Effector memory CD8-positive, alpha-beta T cell (primary cell): ENCODE results near the gene TMEM151B.
"Not testable (repeated sequence)": the region's sequence is repeated elsewhere in the genome, so short reads cannot be mapped to it uniquely, and the experiment has no call there.

Experiments
- ATAC-seq: fragments of 150-1000 bp; cut with Tn5 transposase; replicated peaks from 2 replicates; pipeline ENCODE4 v1.10.0; 2021; ENCODE audit warnings: mild to moderate bottlenecking, moderate library complexity
- DNase-seq, 3 experiments: peaks; one replicate each; pipeline ENCODE4 v3.0.0; 2021
- H3K27ac Mint-ChIP-seq, 2 donors: one replicate each; pipeline ENCODE4 v1.8.0; 2022; ENCODE audit warnings: mild to moderate bottlenecking in 2 of 2, mixed read lengths in 2 of 2, moderate library complexity in 2 of 2
- H3K27me3 Mint-ChIP-seq, 2 donors: one replicate each; pipeline ENCODE4 v1.8.0; 2022; ENCODE audit warnings: mixed read lengths in 2 of 2
- H3K36me3 Mint-ChIP-seq: one replicate; pipeline ENCODE4 v1.8.0; 2022; ENCODE audit warnings: mild to moderate bottlenecking, moderate library complexity, mixed read lengths; ENCODE audit not compliant: insufficient read depth
- H3K4me1 Mint-ChIP-seq, 2 donors: one replicate each; pipeline ENCODE4 v1.8.0; 2022; ENCODE audit warnings: low read depth in 2 of 2, mixed read lengths in 2 of 2
- H3K4me3 Mint-ChIP-seq, 2 donors: one replicate each; pipeline ENCODE4 v1.8.0; 2022; ENCODE audit warnings: mild to moderate bottlenecking in 2 of 2, mixed read lengths in 2 of 2, moderate library complexity in 2 of 2
- H3K9me3 Mint-ChIP-seq, 2 donors: one replicate each; pipeline ENCODE4 v1.8.0; 2022; ENCODE audit warnings: mixed read lengths in 2 of 2

Gene TMEM151B

DNA sequence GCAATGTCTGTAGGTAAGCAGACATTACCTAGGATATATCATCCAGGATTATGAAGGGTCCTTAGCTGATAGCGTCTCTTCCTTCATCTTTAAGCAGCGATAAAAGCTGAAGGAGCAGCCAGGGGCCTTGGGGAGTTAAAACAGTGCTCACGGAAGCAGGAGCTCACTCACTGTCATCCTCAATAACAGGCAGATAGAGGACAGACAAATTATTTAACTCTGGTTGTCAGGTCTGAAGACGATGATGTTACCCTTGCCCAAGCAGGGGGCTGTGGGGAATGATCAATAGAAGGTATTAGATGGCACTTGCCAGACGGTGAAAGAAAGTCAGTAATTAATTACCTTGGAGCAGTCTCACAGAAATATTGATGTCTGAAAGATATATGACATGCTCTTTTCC is 59.6 kb downstream of the TMEM151B start:
- Mint-ChIP-seq H3K27me3 (peaks cover 45 to 65% of the 10 kb centered on the region in 2 donors), H3K9me3 (no peaks in the 10 kb centered on the region), H3K27ac (no peak overlapping the region), H3K4me3 (no peak overlapping the region), H3K4me1 (no peaks in the 10 kb centered on the region), H3K36me3 (no peaks in the 10 kb centered on the region)
- DNase-seq (no peak), ATAC-seq (no peak)

DNA sequence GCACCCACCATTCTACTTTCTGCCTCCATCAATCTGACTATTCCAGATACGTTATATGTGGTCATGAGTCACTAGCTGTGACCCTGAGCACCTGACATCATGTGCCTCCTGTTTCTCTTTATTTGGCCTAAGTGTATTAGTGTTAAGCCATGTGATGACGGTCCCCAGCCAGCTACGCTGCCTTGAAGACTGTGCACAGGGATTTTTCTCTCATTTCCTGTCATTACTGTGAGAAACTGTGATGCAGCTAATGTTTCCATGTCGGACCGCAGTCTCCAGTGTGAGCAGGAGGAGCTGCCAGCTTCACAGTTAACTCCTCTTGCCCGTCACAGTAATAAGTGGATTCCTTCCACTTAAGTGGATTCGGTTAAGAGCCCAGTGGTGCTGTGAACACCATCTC is 62.3 kb downstream of the TMEM151B start:
- Mint-ChIP-seq H3K27me3 (peaks cover 50 to 71% of the 10 kb centered on the region in 2 donors), H3K36me3 (no peaks in the 10 kb centered on the region), H3K9me3 (no peaks in the 10 kb centered on the region), H3K27ac (no peak overlapping the region), H3K4me3 (no peak overlapping the region), H3K4me1 (no peaks in the 10 kb centered on the region)
- no peak for DNase-seq
- no peak for ATAC-seq

DNA sequence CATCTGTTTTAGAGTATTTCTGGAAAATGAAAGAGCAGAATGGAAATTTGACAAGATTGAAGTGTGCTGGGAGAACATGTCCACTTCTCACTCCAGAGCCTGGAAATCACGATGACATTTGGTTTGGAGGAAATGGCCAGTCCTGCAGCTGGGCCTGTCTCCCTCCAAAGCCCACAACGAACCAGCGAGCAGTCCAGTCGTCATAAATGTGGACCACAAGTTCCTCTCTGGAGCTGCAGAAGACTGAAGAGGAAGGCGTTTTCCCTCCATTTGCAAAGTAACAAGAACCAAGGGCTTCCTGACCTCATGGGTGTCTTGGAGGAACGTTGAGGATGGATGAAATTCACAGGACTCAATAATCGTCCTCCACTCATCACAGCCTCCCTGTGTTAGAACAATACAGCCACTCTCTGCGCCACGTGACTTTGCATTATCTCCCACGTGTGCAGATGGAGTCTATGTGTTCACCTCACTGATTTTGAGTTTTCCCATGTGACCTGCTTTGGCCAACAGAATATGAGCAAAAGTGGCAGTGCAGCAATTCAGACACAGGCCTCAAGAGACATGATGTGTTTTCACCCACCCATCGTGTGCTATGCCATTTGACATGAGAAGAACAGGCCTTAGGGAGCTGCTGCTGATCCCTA is 63.1 kb downstream of the TMEM151B start:
- Mint-ChIP-seq H3K27me3 (peaks cover 45 to 71% of the 10 kb centered on the region in 2 donors), H3K4me3 (no peak overlapping the region), H3K4me1 (no peaks in the 10 kb centered on the region), H3K9me3 (no peaks in the 10 kb centered on the region), H3K27ac (no peak overlapping the region), H3K36me3 (no peaks in the 10 kb centered on the region)
- no peak for DNase-seq
- no peak for ATAC-seq

DNA sequence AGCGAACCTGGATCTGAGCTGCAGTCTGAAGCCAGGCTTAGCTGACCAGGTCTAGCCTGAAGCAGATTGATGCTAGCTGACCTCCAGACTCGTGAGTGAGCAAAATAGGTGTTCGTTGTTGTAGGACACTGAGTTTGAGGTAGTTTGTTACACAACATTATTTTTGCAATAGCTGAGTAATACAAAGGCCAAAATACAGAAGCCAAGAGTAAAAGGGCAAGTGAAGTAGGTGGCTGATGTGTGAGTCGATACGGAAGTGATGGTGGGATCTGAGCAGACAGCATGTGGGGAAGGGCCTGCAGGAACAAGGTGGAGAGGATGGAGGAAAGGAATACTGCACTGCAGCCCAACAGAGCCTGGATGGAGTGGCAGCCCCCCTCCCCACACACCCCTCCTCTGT is 63.7 kb downstream of the TMEM151B start:
- H3K27ac Mint-ChIP-seq, result no peak overlapping the region
- no peak for DNase-seq

DNA sequence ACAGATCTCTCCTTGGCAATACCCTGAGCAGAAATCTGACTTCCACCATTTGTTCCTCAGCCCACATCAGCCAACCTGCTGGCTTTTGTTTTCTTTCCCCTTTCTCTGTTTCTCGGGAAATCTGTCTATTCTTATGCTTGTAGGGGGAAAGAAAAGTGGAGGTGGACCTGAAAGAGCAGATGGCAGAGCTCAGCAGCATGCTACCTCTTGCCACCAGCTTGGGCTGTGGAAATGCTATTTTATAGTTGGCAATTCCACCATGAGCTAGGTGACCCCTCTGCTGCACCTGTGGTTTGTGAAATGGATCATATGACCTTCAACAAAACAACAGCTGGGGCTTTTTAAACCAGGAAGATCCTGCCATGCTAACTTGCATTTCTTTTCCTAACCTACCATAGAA is 65.4 kb downstream of the TMEM151B start:
- ATAC-seq, result no peak
- Mint-ChIP-seq H3K27me3 (peaks cover 24 to 52% of the 10 kb centered on the region in 2 donors), H3K4me3 (no peak overlapping the region), H3K9me3 (no peaks in the 10 kb centered on the region), H3K36me3 (no peaks in the 10 kb centered on the region), H3K4me1 (no peaks in the 10 kb centered on the region), H3K27ac (no peak overlapping the region)
- DNase-seq, result no peak

More for the DNA sequence above, 63.7 kb downstream of the TMEM151B start:
- H3K36me3 Mint-ChIP-seq, result no peaks in the 10 kb centered on the region
- H3K4me1 Mint-ChIP-seq, result no peaks in the 10 kb centered on the region
- no peak for ATAC-seq
- no peaks in the 10 kb centered on the region for H3K9me3 Mint-ChIP-seq
- H3K4me3 Mint-ChIP-seq, result no peak overlapping the region
- H3K27me3 Mint-ChIP-seq, result peaks cover 40 to 69% of the 10 kb centered on the region in 2 donors

DNA sequence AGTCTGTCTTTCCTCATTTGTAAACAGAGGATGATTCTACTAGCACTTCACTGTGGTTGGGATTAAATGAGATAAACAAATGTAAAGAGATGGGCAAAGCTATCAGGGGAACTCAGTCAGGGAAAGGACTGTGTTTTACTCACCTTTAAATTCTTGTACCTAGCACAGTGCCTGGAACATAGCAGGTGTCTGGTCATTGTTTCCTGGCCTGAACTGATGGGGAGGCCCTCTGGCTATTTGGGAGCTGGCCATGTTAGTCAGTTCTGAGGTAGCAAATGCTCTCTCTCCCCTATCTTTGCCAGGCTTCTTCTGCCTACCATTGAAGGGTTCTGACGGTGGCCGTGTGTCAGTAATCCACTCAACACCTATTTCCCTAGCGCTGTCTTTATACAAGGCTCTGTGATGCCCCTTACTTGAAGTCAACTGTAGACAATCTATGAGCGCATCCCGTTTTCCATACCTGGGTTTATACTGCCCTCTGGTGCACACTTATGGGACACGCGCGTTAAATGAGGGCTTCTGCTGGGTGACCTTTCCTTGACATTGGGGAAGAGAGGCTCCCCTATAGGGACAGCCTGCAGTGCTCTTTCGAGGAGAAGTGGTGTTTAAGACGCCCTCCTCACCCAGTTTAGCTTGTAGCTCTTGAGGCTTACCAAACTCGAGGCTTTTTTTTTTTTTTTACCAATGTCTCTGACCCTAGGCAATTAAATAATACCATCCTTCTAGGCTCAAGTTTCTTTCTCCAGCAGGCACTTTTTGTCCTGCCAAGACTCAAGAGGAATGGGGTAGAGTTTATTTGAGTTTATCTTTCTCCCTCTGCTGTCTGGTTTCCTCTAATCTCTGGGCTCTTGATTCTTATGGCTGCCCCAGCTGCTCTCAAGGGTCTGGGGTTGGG is 68.2 kb downstream of the TMEM151B start:
- H3K27me3 Mint-ChIP-seq, result peaks cover 30 to 55% of the 10 kb centered on the region in 2 donors
- H3K27ac Mint-ChIP-seq, result no peak overlapping the region
- peak; percentile 83 for ATAC-seq
- DNase-seq, result peak; percentile 50 to 70 (median 55)
- no peaks in the 10 kb centered on the region for H3K36me3 Mint-ChIP-seq
- H3K4me1 Mint-ChIP-seq, result no peaks in the 10 kb centered on the region
- no peaks in the 10 kb centered on the region for H3K9me3 Mint-ChIP-seq
- no peak overlapping the region for H3K4me3 Mint-ChIP-seq

DNA sequence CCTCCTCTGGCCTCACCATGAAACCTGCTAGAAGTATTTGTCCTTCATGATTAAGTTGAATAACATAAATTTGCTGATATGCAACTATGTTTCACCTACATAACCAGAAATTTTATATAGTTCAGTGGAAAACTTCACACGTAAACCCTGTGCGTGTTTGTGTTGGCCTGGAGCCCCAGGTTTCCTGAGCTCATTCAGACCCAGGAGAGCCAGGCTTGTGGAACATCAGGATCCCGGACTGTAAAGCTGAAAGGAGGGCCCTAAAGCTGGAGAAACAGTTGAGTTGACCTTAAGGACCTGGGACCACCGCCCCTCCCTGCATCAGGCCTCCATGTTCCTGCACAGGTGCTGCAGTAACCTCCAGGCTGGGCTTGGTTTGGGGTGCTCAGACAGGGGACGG is 69.1 kb downstream of the TMEM151B start:
- Mint-ChIP-seq H3K4me1 (no peaks in the 10 kb centered on the region), H3K9me3 (no peaks in the 10 kb centered on the region), H3K4me3 (no peak overlapping the region), H3K27me3 (peaks cover 37 to 55% of the 10 kb centered on the region in 2 donors), H3K36me3 (no peaks in the 10 kb centered on the region), H3K27ac (no peak overlapping the region)
- ATAC-seq (no peak), DNase-seq (no peak)

DNA sequence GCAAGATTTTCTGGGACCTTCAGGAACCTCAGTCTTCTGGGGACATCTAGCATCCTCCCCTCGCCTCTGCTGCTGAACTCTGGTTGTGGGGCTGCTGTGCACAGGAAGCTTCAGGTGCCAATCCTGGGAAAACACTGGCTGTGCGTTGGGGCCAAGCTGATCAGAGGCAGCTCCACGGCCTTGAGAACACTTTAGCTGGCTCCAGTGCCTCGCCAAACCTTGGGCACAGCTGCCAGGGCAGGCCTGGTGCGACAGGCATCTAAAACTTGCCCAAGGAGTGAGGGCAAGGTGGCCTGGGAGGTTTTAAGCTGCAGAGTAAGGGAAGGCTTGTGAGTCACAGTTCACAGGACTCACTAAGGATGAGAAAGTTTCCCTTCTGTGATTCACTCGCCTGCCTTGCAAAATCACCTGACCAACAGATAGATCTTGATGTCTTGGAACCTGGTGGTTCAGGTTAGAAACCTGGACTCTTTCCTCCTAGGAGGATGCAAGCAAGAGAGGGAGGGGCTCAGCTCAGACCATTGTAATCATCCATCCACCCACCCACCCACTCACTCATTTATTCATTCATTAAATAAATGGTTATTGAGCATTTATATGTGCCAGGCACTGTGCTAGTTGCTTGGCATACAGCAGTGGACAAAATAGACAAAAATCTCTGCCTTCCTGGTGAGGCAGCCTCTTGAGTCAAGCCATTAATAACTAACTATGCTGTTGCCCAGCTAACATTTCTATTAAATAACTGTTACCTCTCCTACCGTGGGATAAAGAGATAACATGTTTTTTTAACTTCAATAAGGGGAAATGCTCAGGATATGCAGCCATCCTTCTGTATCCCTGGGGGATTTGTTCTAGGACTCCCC is 69.7 kb downstream of the TMEM151B start:
- Mint-ChIP-seq H3K4me1 (no peaks in the 10 kb centered on the region), H3K4me3 (no peak overlapping the region), H3K36me3 (no peaks in the 10 kb centered on the region), H3K27me3 (peaks cover 44 to 59% of the 10 kb centered on the region in 2 donors), H3K9me3 (no peaks in the 10 kb centered on the region), H3K27ac (no peak overlapping the region)
- ATAC-seq (no peak), DNase-seq (no peak)

DNA sequence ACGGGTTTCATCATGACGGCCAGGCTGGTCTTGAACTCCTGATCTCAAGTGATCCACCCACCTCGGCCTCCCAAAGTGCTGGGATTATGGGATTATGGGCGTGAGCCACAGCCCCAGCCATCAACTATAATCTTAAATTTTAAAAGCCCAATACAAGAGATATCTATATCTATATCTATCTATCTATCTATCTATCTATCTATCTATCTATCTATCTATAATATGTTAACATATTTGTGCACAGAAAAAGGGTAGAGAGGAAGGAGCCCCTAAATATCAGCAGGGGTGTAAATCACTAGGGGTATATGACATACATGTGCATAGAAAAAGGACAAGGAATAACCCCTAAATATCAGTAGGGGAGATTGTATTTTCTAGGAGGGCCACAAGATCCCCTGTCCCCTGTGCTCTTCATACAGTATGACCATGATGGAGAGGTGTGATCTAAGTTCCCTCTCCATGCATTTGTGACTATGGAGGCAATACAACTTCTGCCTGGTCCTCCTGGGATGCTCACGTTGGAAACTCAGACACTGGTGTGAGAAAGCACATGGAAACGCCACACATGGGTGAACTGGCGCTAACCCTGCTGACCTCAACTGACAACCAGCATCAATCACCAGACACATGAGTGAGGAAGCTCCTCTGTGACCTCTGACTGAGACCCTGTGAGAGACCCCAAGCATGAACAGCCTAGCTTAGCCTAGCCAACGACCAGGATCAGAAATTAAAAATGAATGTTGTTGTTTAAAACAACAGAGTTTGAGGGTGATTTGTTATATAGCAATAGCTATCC is 71.0 kb downstream of the TMEM151B start:
- H3K4me1 Mint-ChIP-seq, result no peaks in the 10 kb centered on the region
- no peak overlapping the region for H3K4me3 Mint-ChIP-seq
- DNase-seq, result no peak
- no peak for ATAC-seq
- peaks cover 43 to 70% of the 10 kb centered on the region in 2 donors for H3K27me3 Mint-ChIP-seq
- H3K9me3 Mint-ChIP-seq, result no peaks in the 10 kb centered on the region
- H3K36me3 Mint-ChIP-seq, result no peaks in the 10 kb centered on the region
- no peak overlapping the region for H3K27ac Mint-ChIP-seq

DNA sequence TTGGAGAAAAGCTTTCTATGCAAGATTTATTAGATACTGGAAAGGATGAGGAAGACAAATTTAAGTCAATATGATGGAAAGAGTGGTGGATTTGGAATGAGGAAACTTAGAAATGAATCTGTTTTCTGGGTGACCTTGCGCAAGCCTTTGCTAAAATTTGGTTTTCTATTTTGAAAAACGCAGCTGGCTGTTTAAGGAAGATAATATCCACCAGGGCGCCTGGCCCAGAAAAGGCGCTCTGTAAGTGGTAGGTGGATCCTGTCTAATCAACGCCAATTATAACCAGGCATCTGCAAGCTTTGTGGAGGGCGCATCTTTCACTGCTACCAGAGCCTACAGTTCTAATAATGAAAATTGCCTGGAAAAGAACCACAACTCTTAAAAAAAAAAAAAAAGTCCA is 71.8 kb downstream of the TMEM151B start:
- no peaks in the 10 kb centered on the region for H3K36me3 Mint-ChIP-seq
- no peaks in the 10 kb centered on the region for H3K4me1 Mint-ChIP-seq
- no peak overlapping the region for H3K4me3 Mint-ChIP-seq
- DNase-seq (no peak), ATAC-seq (no peak)
- H3K27me3 Mint-ChIP-seq, result peaks cover 43 to 68% of the 10 kb centered on the region in 2 donors
- H3K9me3 Mint-ChIP-seq, result no peaks in the 10 kb centered on the region
- H3K27ac Mint-ChIP-seq, result no peak overlapping the region

DNA sequence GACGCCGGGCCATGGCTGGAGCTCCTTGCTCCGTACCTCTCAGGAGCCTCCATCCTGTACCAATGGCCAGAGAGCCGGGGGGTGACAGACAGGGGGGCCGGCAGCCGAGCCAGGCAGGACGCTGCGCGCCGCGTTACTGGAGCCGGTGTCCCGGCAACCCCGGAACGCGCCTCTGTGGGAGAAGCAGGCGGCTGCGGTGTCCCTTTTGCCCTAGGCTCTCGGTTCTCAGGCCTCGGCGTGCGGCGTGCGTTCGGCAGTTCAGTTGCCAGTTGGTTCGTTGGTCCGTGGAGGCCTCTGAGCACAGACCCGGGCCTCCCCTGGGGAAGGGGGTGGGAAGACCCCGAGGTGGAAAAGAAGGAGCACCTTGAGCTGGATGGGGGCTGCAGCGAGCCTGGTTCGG is 72.2 kb downstream of the TMEM151B start, which contains the start of gene SPATS1:
TSS of gene SPATS1 (plus strand) at position 162 of the 400 bp plus-strand sequence. CDS start 446 bp downstream, outside the sequence.
- Mint-ChIP-seq H3K4me3 (no peak within 1 kb of the TSS), H3K27me3 (peaks cover 43 to 64% of the 10 kb centered on the region in 2 donors)

DNA sequence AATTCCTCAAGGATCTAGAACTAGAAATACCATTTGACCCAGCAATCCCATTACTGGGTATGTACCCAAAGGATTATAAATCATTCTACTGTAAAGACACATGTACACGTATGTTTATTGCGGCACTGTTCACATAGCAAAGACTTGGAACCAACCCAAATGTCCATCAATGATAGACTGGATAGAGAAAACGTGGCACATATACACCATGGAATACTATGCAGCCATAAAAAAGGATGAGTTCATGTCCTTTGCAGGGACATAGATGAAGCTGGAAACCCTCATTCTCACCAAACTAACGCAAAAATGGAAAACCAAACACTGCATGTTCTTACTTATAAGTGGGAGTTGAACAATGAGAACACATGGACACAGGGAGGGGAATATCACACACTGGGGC is 76.6 kb downstream of the TMEM151B start:
- DNase-seq, H3K4me3 Mint-ChIP-seq, ATAC-seq, H3K36me3 Mint-ChIP-seq, H3K27ac Mint-ChIP-seq, H3K9me3 Mint-ChIP-seq, H3K4me1 Mint-ChIP-seq: not testable (repeated sequence)
- peaks cover 37 to 53% of the 10 kb centered on the region in 2 donors for H3K27me3 Mint-ChIP-seq

More for the DNA sequence above, 72.2 kb downstream of the TMEM151B start, which contains the start of gene SPATS1:
- Mint-ChIP-seq H3K36me3 (no peaks in the 10 kb centered on the region), H3K4me1 (no peaks in the 10 kb centered on the region), H3K27ac (no peak within 1 kb of the TSS), H3K9me3 (no peaks in the 10 kb centered on the region)
- ATAC-seq (no peak), DNase-seq (no peak)
